Calu3 (cell line): Measurements from ENCODE around the gene TENM4. TPM values are rescaled to one million over a fixed set of nuclear protein-coding genes. Genes with fewer than 3 reads are reported as not detected.

Experiments used
- BruUV-seq: library from RNA; stranded (reverse); fragments of 400-500 nt; replicated peaks from 2 replicates; lab custom pipeline; 2021; lab: Mats Ljungman, UMichigan
- CTCF ChIA-PET: fragments of 300-600 bp; sonication (Branson Sonifier 250); formaldehyde crosslinking; loops from one replicate; lab custom pipeline; 2022; ENCODE audit warnings: antibody characterized with exemption; lab: Charles Lee
- DNase-seq: peaks from one replicate; pipeline ENCODE4 v3.0.0; 2022
- H3K27ac Mint-ChIP-seq: one replicate; pipeline ENCODE4 v1.8.0; 2022; ENCODE audit warnings: mixed read lengths; ENCODE audit not compliant: unreplicated experiment
- H3K27me3 Mint-ChIP-seq: one replicate; pipeline ENCODE4 v1.8.0; 2022; ENCODE audit warnings: mixed read lengths; ENCODE audit not compliant: unreplicated experiment
- H3K36me3 Mint-ChIP-seq: one replicate; pipeline ENCODE4 v1.8.0; 2022; ENCODE audit warnings: mild to moderate bottlenecking, moderate library complexity, mixed read lengths; ENCODE audit not compliant: insufficient read depth, unreplicated experiment
- H3K4me1 Mint-ChIP-seq: one replicate; pipeline ENCODE4 v1.8.0; 2022; ENCODE audit warnings: mild to moderate bottlenecking, low read depth, mixed read lengths; ENCODE audit not compliant: unreplicated experiment
- H3K4me3 Mint-ChIP-seq: one replicate; pipeline ENCODE4 v1.8.0; 2022; ENCODE audit warnings: mild to moderate bottlenecking, low read depth, moderate library complexity, mixed read lengths; ENCODE audit not compliant: unreplicated experiment
- H3K9me3 Mint-ChIP-seq: one replicate; pipeline ENCODE4 v1.8.0; 2022; ENCODE audit warnings: low read depth, mixed read lengths; ENCODE audit not compliant: unreplicated experiment
- intact Hi-C: fragments of 100-400 bp; cut with micrococcal nuclease; formaldehyde crosslinking; loops from one replicate; pipeline ENCODE4 v1.10.0; 2022; ENCODE audit not compliant: unreplicated experiment
- total RNA-seq: library from RNA; stranded (reverse); gene quantifications from 2 replicates; pipeline ENCODE4 v1.2.3, GENCODE V29; 2022
- TF ChIP-seq, protein P1 (sequence below): fragments of 200-600 bp; IDR thresholded peaks from one replicate; pipeline ENCODE4 v1.8.0; 2022; ENCODE audit warnings: antibody characterized with exemption; ENCODE audit not compliant: unreplicated experiment

TENM4 gene
- total RNA-seq, 1 experiment from 2014 or later, result not detected

DNA sequence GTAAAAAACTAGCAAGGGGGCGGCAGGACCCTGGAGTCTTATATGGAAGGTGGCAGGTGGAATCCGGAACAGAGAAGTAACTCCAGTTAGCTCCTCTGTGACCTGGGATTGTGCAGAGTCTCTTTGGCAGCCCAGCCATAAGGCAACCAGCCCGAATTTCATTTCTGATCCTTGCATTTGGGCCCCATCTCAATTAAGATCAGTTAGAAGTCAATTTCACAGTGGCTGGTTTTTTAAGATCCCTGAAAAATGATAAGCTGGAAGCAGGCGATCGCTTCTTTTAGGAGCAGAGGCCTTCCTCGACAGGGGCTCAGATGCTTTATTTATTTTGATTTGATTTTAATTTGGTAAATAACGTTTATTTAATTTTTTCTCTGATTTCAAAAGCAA is 199.0 kb downstream of the TENM4 start:
- peaks cover 35% of the 10 kb centered on the region for H3K27me3 Mint-ChIP-seq
- TF ChIP-seq, protein P1, sequence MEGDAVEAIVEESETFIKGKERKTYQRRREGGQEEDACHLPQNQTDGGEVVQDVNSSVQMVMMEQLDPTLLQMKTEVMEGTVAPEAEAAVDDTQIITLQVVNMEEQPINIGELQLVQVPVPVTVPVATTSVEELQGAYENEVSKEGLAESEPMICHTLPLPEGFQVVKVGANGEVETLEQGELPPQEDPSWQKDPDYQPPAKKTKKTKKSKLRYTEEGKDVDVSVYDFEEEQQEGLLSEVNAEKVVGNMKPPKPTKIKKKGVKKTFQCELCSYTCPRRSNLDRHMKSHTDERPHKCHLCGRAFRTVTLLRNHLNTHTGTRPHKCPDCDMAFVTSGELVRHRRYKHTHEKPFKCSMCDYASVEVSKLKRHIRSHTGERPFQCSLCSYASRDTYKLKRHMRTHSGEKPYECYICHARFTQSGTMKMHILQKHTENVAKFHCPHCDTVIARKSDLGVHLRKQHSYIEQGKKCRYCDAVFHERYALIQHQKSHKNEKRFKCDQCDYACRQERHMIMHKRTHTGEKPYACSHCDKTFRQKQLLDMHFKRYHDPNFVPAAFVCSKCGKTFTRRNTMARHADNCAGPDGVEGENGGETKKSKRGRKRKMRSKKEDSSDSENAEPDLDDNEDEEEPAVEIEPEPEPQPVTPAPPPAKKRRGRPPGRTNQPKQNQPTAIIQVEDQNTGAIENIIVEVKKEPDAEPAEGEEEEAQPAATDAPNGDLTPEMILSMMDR, result no peak
- no peak overlapping the region for H3K4me3 Mint-ChIP-seq
- no TSS peak for BruUV-seq
- H3K4me1 Mint-ChIP-seq, result no peaks in the 10 kb centered on the region
- CTCF ChIA-PET, result no interaction called here
- intact Hi-C loops, result no loop called here
- H3K27ac Mint-ChIP-seq, result no peak overlapping the region
- DNase-seq, result no peak
- H3K9me3 Mint-ChIP-seq, result no peaks in the 10 kb centered on the region
- no peaks in the 10 kb centered on the region for H3K36me3 Mint-ChIP-seq

- no peak overlapping the region for H3K4me3 Mint-ChIP-seq
- intact Hi-C loops, result no loop called here
- H3K9me3 Mint-ChIP-seq, result peaks cover 2% of the 10 kb centered on the region
- H3K4me1 Mint-ChIP-seq, result no peaks in the 10 kb centered on the region
- CTCF ChIA-PET, result no interaction called here
- H3K36me3 Mint-ChIP-seq, result no peaks in the 10 kb centered on the region
- DNase-seq, result no peak
- H3K27ac Mint-ChIP-seq, result no peak overlapping the region
- H3K27me3 Mint-ChIP-seq, result peaks cover 32% of the 10 kb centered on the region
- TF ChIP-seq, protein P1, result no peak
- BruUV-seq, result no TSS peak
These were observed 199.5 kb downstream of the TENM4 start for GRCh38 chr11:79241205-79241851.

- Mint-ChIP-seq H3K36me3 (no peaks in the 10 kb centered on the region), H3K27ac (no peak overlapping the region), H3K4me1 (no peaks in the 10 kb centered on the region), H3K4me3 (no peak overlapping the region), H3K9me3 (peaks cover 4% of the 10 kb centered on the region), H3K27me3 (peaks cover 12% of the 10 kb centered on the region)
- no peak for DNase-seq
- TF ChIP-seq, protein P1, result no peak
- intact Hi-C loops, result no loop called here
- no TSS peak for BruUV-seq
- CTCF ChIA-PET, result no interaction called here
These were observed 203.1 kb downstream of the TENM4 start for GRCh38 chr11:79237703-79238102.

DNA sequence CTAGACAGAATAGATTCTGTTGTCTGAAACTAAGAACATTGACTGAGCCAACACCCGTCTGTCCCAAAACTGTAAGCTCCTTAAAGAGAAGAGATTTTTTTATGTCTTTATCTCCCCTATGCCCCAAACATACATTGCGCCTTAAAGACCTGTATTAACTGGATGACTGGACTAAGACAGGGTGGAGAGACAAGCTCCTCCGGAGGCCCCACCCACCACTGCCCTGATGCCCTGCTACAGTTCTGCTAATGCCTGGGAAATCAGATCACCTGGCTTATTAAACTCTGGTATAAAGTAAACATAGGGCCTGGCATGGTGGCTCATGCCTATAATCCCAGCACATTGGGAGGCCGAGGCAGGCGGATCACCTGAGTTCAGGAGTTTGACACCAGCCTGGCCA is 203.7 kb downstream of the TENM4 start:
- Mint-ChIP-seq H3K27me3 (peaks cover 12% of the 10 kb centered on the region), H3K4me3 (no peak overlapping the region), H3K9me3 (peaks cover 4% of the 10 kb centered on the region), H3K36me3 (no peaks in the 10 kb centered on the region), H3K27ac (no peak overlapping the region), H3K4me1 (no peaks in the 10 kb centered on the region)
- DNase-seq, result no peak
- intact Hi-C loops, result no loop called here
- TF ChIP-seq, protein P1, result no peak
- no TSS peak for BruUV-seq
- CTCF ChIA-PET, result no interaction called here
